Sigmoid colon (tissue), 7 donors: ENCODE results near the gene PLA2G6. TPM values are rescaled to one million over a fixed set of nuclear protein-coding genes. Genes with fewer than 3 reads are reported as not detected.

ENCODE experiments used
- DNase-seq: peaks from one replicate; pipeline ENCODE4 v3.0.0-alpha.2; 2019
- H3K27ac ChIP-seq, 4 donors: fragments of 200-600 bp; sonication (generic); one replicate each; pipeline ENCODE4 v1.5.1; 2016 to 2019; ENCODE audit warnings: mild to moderate bottlenecking in 1 of 4
- H3K27me3 ChIP-seq, 3 donors: fragments of 200-600 bp; sonication (generic); one replicate each; pipeline ENCODE4 v1.5.1; 2019; ENCODE audit warnings: mild to moderate bottlenecking in 1 of 3
- H3K36me3 ChIP-seq, 4 donors: fragments of 200-600 bp; sonication (generic); one replicate each; pipeline ENCODE4 v1.5.1; 2016 to 2019
- H3K4me1 ChIP-seq, 4 donors: fragments of 200-600 bp; sonication (generic); one replicate each; pipeline ENCODE4 v1.5.1; 2017 to 2019
- H3K4me3 ChIP-seq, 4 donors: fragments of 200-600 bp; sonication (generic); one replicate each; pipeline ENCODE4 v1.5.1; 2017 to 2019; ENCODE audit warnings: mild to moderate bottlenecking in 2 of 4, moderate library complexity in 1 of 4
- H3K9me3 ChIP-seq, 4 donors: fragments of 200-600 bp in 3 of 4; sonication (generic) in 3 of 4; one replicate each; pipeline versions ENCODE4 v1.5.1 to v1.6.1; 2013 to 2019
- EP300 ChIP-seq, 4 donors: sonication (generic); formaldehyde crosslinking; IDR thresholded peaks; one replicate each; pipeline ENCODE4 v1.6.1; 2017; ENCODE audit warnings: antibody characterized with exemption in 4 of 4
- POLR2A ChIP-seq, 2 donors: fragments of 450-650 bp; IDR thresholded peaks; one replicate each; pipeline ENCODE4 v1.6.1; 2016; ENCODE audit warnings: antibody characterized with exemption in 2 of 2, mild to moderate bottlenecking in 2 of 2, moderate library complexity in 2 of 2
- POLR2AphosphoS5 ChIP-seq, 4 donors: sonication (generic); formaldehyde crosslinking; IDR thresholded peaks; one replicate each; pipeline ENCODE4 v1.6.1; 2017; ENCODE audit warnings: antibody characterized with exemption in 4 of 4
- WGBS, 2 donors: extraction: QIAGEN DNeasy Blood & Tissue Kit; methylation state at CpG; one replicate each; pipeline ENCODE4 v1.1.7; 2013; 5-methylcytosine and 5-hydroxymethylcytosine counted together
- intact Hi-C: fragments of 100-400 bp; cut with DNase I; formaldehyde crosslinking; loops from one replicate; pipeline ENCODE4 v1.15.1; 2023
- polyA plus RNA-seq, 3 donors: library from polyadenylated mRNA; stranded (reverse); fragments of 200-250 nt; gene quantifications; one replicate each; pipeline ENCODE4 v1.2.3, GENCODE V29; 2013
- total RNA-seq, 4 donors: library from RNA; depleted of rRNA; stranded (reverse); fragments of >200 nt; gene quantifications; one replicate each; pipeline ENCODE4 v1.1.0, GENCODE V29; 2016
- TF ChIP-seq, protein P1 (sequence below), 4 experiments: fragments of 450-650 bp in 3 of 4; fragments of 200-600 bp in 1 of 4; IDR thresholded peaks; one replicate each; pipeline ENCODE4 v1.5.1; 2016 to 2019; ENCODE audit warnings: antibody characterized with exemption in 4 of 4, mild to moderate bottlenecking in 3 of 4, moderate library complexity in 2 of 4
- donor health status: healthy with polysubstance abuse.
- donor health status: Bipolar disorder and iron deficiency.
- donor health status: healthy.

Gene PLA2G6, protein sequence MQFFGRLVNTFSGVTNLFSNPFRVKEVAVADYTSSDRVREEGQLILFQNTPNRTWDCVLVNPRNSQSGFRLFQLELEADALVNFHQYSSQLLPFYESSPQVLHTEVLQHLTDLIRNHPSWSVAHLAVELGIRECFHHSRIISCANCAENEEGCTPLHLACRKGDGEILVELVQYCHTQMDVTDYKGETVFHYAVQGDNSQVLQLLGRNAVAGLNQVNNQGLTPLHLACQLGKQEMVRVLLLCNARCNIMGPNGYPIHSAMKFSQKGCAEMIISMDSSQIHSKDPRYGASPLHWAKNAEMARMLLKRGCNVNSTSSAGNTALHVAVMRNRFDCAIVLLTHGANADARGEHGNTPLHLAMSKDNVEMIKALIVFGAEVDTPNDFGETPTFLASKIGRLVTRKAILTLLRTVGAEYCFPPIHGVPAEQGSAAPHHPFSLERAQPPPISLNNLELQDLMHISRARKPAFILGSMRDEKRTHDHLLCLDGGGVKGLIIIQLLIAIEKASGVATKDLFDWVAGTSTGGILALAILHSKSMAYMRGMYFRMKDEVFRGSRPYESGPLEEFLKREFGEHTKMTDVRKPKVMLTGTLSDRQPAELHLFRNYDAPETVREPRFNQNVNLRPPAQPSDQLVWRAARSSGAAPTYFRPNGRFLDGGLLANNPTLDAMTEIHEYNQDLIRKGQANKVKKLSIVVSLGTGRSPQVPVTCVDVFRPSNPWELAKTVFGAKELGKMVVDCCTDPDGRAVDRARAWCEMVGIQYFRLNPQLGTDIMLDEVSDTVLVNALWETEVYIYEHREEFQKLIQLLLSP
- total RNA-seq, result 10 to 100 TPM; 10.7 to 36.2 (median 26.5) TPM
- 10 to 100 TPM in 1 of 3 donors, 1 to 10 TPM in 2; 6.6 to 21.1 (median 8.6) TPM for polyA plus RNA-seq

DNA sequence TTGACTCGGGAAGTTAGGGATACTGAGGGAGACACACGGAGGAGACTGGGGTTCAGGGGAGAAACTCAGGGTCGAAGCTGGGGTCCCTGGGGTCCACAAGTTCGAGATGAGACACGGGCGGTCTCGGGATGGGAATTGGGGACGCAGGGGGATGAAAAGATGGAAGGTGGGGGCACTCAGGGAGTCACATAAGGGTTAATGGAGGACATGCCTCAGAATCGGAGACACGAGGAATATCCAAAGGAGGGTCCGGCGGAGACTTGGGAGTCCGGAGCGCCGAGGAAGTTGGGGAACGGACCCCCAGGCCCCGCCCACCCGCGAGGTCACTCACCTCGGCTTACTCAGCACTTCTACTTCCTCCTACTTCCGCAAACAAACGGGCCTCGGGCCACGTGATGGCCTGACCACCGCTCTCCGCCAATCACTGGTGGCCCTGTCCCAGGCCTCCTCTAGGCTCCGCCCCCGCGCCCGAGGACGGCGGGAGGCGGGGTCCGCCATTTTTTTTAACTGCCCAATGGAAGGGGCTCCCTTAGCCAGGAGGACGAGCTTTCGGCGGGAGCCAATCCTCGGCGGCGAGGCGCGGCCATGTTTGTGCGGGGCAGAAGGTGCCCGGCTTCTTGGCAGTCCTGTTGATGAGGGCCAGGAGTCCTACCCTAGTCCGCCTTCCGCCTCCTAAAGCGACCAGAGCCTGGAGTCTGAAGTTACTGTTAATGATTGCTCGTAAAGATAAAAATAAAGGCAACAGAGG lies at the start of gene PLA2G6:
Gene PLA2G6 (minus strand): TSS at position 378 of the 748 bp plus-strand sequence. CDS start 12,404 bp downstream, outside the sequence.
- Histone ChIP-seq H3K36me3 (no peaks in the 10 kb centered on the region), H3K27ac (peak within 1 kb of the TSS; percentile 79 to 92 (median 87)), H3K4me1 (peaks cover 0 to 31% (median 29%) of the 10 kb centered on the region in 4 donors), H3K4me3 (peak within 1 kb of the TSS; percentile 36 to 64 (median 58)), H3K9me3 (no peaks in the 10 kb centered on the region), H3K27me3 (no peaks in the 10 kb centered on the region)
- intact Hi-C loops, result loop anchor here (2.0 to 10.0 kb wide), 3 partner anchors 19 to 337 kb away; partner anchors contain the start of genes ANKRD54, EIF3L and MAFF
- TF ChIP-seq EP300 (IDR thresholded peaks at IDR 0.05), result peak in 1 of 4 donors; percentile 37
- TF ChIP-seq POLR2A (IDR thresholded peaks at IDR 0.05), result no peak
- peak; percentile 36 to 82 (median 76) for TF ChIP-seq POLR2AphosphoS5 (IDR thresholded peaks at IDR 0.05)
- DNase-seq, result peak; percentile 99
- WGBS, 2 donors, result 0 to 1% methylated on average over 48 of the region's 48 CpGs

DNA sequence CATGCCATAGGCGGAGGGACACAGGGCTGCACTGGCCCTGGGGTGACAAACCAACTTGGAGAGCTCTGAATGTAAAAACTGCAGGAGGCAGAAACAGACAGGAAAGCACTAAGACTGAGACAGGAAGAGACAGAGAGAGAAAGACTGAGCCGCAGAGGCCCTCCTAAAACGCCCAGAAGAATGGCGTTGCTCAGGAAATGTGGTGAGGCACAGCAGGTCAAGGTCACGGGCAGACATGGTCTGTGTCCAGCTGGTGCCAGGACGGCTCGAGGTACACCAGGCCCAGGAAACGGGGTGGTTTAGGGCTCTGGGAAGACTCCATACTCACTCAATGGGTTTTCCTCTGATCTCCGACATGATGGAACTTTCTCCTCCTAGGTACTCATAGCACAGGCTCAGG lies 49.3 kb upstream of the PLA2G6 start:
- H3K27ac ChIP-seq, result peak overlapping the region in 2 of 4 donors; percentile 43 to 69
- H3K4me1 ChIP-seq, result peaks cover 0 to 25% (median 15%) of the 10 kb centered on the region in 4 donors
- no peak for DNase-seq
- intact Hi-C loops, result no loop called here
- no peak overlapping the region for H3K4me3 ChIP-seq
- H3K9me3 ChIP-seq, result no peaks in the 10 kb centered on the region
- TF ChIP-seq POLR2AphosphoS5 (IDR thresholded peaks at IDR 0.05), result no peak
- TF ChIP-seq, protein P1, sequence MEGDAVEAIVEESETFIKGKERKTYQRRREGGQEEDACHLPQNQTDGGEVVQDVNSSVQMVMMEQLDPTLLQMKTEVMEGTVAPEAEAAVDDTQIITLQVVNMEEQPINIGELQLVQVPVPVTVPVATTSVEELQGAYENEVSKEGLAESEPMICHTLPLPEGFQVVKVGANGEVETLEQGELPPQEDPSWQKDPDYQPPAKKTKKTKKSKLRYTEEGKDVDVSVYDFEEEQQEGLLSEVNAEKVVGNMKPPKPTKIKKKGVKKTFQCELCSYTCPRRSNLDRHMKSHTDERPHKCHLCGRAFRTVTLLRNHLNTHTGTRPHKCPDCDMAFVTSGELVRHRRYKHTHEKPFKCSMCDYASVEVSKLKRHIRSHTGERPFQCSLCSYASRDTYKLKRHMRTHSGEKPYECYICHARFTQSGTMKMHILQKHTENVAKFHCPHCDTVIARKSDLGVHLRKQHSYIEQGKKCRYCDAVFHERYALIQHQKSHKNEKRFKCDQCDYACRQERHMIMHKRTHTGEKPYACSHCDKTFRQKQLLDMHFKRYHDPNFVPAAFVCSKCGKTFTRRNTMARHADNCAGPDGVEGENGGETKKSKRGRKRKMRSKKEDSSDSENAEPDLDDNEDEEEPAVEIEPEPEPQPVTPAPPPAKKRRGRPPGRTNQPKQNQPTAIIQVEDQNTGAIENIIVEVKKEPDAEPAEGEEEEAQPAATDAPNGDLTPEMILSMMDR (IDR thresholded peaks at IDR 0.05), result no peak
- no peak for TF ChIP-seq POLR2A (IDR thresholded peaks at IDR 0.05)
- TF ChIP-seq EP300 (IDR thresholded peaks at IDR 0.05), result no peak
- H3K36me3 ChIP-seq, result peaks cover 14 to 90% (median 25%) of the 10 kb centered on the region in 4 donors
- 87% methylated on average over 9 of the region's 9 CpGs for WGBS, 2 donors
- no peaks in the 10 kb centered on the region for H3K27me3 ChIP-seq

DNA sequence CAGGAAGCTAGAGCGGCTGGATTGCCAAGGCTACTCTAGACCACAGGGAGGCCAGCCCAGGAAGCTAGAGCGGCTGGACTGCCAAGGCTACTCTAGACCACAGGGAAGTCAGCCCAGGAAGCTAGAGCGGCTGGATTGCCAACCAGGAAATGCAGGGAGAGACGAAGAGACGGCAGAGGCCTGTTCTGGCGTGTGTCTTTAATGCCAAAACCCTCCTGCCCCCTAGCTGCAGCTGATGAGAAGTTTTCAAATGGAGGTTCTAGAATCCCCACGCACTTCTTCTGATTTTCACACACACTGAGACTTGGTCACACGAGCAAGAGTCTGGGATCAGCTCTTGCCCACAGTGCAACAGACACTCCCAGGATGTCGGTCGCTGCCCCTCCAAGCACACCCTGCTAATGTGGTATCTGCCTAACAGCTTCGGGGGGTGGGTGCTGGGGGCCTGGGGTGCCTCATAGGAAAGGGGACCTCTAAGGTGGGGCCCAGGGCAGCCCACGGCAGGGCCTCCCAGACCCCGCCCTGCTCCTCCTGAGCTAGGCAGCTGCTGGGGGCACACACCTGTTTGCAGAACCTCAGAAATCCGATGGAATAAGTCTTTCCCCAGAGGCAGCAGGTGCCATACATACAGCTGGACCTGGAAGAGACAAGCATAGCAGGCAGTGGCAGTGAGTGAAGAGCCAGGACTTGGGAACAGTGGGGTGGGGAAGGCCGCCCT lies 48.6 kb upstream of the PLA2G6 start:
- H3K9me3 ChIP-seq, result no peaks in the 10 kb centered on the region
- no peak for TF ChIP-seq POLR2A (IDR thresholded peaks at IDR 0.05)
- TF ChIP-seq, protein P1 (IDR thresholded peaks at IDR 0.05), result peak in 2 of 4 experiments; percentile 22 to 38
- intact Hi-C loops, result no loop called here
- H3K4me3 ChIP-seq, result no peak overlapping the region
- H3K27me3 ChIP-seq, result no peaks in the 10 kb centered on the region
- peaks cover 0 to 25% (median 15%) of the 10 kb centered on the region in 4 donors for H3K4me1 ChIP-seq
- peak overlapping the region in 3 of 4 donors; percentile 43 to 69 (median 60) for H3K27ac ChIP-seq
- WGBS, 2 donors, result 23 to 52% methylated on average over 15 of the region's 15 CpGs
- DNase-seq, result no peak
- peaks cover 19 to 92% (median 26%) of the 10 kb centered on the region in 4 donors for H3K36me3 ChIP-seq

DNA sequence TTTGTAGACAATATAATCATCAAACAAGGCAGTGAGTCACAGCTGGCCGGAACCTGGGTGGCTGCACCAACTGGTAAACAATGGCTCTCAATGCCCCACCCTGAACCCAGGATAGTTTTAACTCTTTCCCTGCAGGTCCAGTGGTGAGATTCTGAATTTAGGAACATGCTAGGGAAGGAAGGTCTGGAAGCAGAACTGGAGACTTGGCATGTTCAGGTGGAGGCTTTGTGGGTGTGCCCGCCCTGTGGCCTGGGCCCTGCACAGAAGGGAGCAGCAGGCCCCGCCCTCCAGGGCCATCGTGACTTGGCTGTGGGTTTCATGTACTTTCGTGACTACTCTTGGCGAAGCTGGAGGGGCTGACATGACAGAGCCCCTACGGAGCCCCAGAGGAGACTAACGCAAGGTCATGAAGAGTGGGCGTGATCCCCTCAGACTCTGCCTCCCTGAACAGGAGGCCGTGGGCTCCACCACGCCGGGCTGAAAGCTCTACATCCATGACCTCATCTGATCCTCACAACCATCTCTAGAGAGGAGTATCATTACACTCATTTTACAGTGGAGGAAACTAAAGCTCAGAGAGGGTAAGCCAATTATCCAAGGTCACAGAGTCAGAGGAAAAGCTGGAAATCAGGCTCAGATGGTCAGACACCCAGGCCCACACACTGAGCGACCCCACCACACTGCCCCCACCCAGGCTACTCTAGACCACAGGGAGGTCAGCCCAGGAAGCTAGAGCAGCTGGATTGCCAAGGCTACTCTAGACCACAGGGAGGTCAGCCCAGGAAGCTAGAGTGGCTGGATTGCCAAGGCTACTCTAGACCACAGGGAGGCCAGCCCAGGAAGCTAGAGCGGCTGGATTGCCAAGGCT lies 47.5 kb upstream of the PLA2G6 start:
- no peaks in the 10 kb centered on the region for H3K9me3 ChIP-seq
- intact Hi-C loops, result no loop called here
- peaks cover 22 to 92% (median 34%) of the 10 kb centered on the region in 4 donors for H3K36me3 ChIP-seq
- no peak overlapping the region for H3K4me3 ChIP-seq
- peaks cover 0 to 25% (median 15%) of the 10 kb centered on the region in 4 donors for H3K4me1 ChIP-seq
- no peak for DNase-seq
- H3K27me3 ChIP-seq, result no peaks in the 10 kb centered on the region
- H3K27ac ChIP-seq, result peak overlapping the region; percentile 59 to 85 (median 73)
- 35 to 67% methylated on average over 14 of the region's 14 CpGs for WGBS, 2 donors
- TF ChIP-seq POLR2A (IDR thresholded peaks at IDR 0.05), result no peak
- peak in 2 of 4 donors; percentile 5 to 16 for TF ChIP-seq POLR2AphosphoS5 (IDR thresholded peaks at IDR 0.05)
- no peak for TF ChIP-seq EP300 (IDR thresholded peaks at IDR 0.05)
- TF ChIP-seq, protein P1 (IDR thresholded peaks at IDR 0.05), result no peak
